KMS-11 (cell line): ENCODE data around the gene UNC5B.

ENCODE experiments used
- H2AFZ ChIP-seq: fragments of 200-600 bp; sonication (generic); 2 replicates; pipeline ENCODE4 v1.6.1; 2016; ENCODE audit warnings: antibody characterized with exemption, mixed run types, low read depth
- H3K27ac ChIP-seq: fragments of 200-600 bp; sonication (generic); 2 replicates; pipeline ENCODE4 v1.6.1; 2016; ENCODE audit warnings: mild to moderate bottlenecking, mixed run types
- H3K27me3 ChIP-seq: fragments of 200-600 bp; sonication (generic); 2 replicates; pipeline ENCODE4 v1.6.1; 2017; ENCODE audit warnings: mild to moderate bottlenecking, low read depth, mixed run types, moderate library complexity; ENCODE audit not compliant: insufficient read depth
- H3K36me3 ChIP-seq: fragments of 200-600 bp; sonication (generic); 2 replicates; pipeline ENCODE4 v1.6.1; 2017; ENCODE audit warnings: mild to moderate bottlenecking, mixed run types; ENCODE audit not compliant: insufficient read depth
- H3K4me1 ChIP-seq: fragments of 200-600 bp; sonication (generic); 2 replicates; pipeline ENCODE4 v1.6.1; 2016; ENCODE audit warnings: mild to moderate bottlenecking, low read depth, mixed run types; ENCODE audit not compliant: poor library complexity, severe bottlenecking
- H3K4me2 ChIP-seq: fragments of 200-600 bp; sonication (generic); 2 replicates; pipeline ENCODE4 v1.7.0; 2016; ENCODE audit warnings: mild to moderate bottlenecking, mixed run types
- H3K4me3 ChIP-seq: fragments of 200-600 bp; sonication (generic); IDR thresholded peaks from 2 replicates; pipeline ENCODE4 v1.6.1; 2017; ENCODE audit warnings: low read depth, low read length, mixed read lengths; ENCODE audit not compliant: insufficient read depth
- H3K79me2 ChIP-seq: fragments of 200-600 bp; sonication (generic); 2 replicates; pipeline ENCODE4 v1.6.1; 2016; ENCODE audit warnings: low read depth, mixed run types; ENCODE audit not compliant: insufficient read depth
- H3K9ac ChIP-seq: fragments of 200-600 bp; sonication (generic); 2 replicates; pipeline ENCODE4 v1.6.1; 2016; ENCODE audit warnings: mild to moderate bottlenecking, mixed run types
- H4K20me1 ChIP-seq: fragments of 200-600 bp; sonication (generic); 2 replicates; pipeline ENCODE4 v1.6.1; 2016; ENCODE audit warnings: mild to moderate bottlenecking, mixed run types; ENCODE audit not compliant: insufficient read depth
- TF ChIP-seq, protein P1 (sequence below): fragments of 200-600 bp; sonication (generic); conservative IDR thresholded peaks from 2 replicates; pipeline ENCODE4 v1.6.1; 2017; ENCODE audit warnings: low read depth, mild to moderate bottlenecking, antibody characterized with exemption, low read length, moderate library complexity, mixed read lengths

UNC5B gene

GRCh38 chr10:71312220-71312619 is 99.8 kb downstream of the UNC5B start:
- no peak overlapping the region for H3K9ac ChIP-seq
- H2AFZ ChIP-seq: no peak overlapping the region
- no peak overlapping the region for H3K4me3 ChIP-seq
- peaks cover 19% of the 10 kb centered on the region for H3K4me1 ChIP-seq
- H3K27ac ChIP-seq: no peak overlapping the region
- peaks cover 8% of the 10 kb centered on the region; the same call in 1 of the 2 replicates for H3K27me3 ChIP-seq
- TF ChIP-seq, protein P1, sequence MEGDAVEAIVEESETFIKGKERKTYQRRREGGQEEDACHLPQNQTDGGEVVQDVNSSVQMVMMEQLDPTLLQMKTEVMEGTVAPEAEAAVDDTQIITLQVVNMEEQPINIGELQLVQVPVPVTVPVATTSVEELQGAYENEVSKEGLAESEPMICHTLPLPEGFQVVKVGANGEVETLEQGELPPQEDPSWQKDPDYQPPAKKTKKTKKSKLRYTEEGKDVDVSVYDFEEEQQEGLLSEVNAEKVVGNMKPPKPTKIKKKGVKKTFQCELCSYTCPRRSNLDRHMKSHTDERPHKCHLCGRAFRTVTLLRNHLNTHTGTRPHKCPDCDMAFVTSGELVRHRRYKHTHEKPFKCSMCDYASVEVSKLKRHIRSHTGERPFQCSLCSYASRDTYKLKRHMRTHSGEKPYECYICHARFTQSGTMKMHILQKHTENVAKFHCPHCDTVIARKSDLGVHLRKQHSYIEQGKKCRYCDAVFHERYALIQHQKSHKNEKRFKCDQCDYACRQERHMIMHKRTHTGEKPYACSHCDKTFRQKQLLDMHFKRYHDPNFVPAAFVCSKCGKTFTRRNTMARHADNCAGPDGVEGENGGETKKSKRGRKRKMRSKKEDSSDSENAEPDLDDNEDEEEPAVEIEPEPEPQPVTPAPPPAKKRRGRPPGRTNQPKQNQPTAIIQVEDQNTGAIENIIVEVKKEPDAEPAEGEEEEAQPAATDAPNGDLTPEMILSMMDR: no peak
- H4K20me1 ChIP-seq: no peaks in the 10 kb centered on the region
- no peak overlapping the region for H3K4me2 ChIP-seq
- no peaks in the 10 kb centered on the region for H3K36me3 ChIP-seq
- H3K79me2 ChIP-seq: no peaks in the 10 kb centered on the region

DNA sequence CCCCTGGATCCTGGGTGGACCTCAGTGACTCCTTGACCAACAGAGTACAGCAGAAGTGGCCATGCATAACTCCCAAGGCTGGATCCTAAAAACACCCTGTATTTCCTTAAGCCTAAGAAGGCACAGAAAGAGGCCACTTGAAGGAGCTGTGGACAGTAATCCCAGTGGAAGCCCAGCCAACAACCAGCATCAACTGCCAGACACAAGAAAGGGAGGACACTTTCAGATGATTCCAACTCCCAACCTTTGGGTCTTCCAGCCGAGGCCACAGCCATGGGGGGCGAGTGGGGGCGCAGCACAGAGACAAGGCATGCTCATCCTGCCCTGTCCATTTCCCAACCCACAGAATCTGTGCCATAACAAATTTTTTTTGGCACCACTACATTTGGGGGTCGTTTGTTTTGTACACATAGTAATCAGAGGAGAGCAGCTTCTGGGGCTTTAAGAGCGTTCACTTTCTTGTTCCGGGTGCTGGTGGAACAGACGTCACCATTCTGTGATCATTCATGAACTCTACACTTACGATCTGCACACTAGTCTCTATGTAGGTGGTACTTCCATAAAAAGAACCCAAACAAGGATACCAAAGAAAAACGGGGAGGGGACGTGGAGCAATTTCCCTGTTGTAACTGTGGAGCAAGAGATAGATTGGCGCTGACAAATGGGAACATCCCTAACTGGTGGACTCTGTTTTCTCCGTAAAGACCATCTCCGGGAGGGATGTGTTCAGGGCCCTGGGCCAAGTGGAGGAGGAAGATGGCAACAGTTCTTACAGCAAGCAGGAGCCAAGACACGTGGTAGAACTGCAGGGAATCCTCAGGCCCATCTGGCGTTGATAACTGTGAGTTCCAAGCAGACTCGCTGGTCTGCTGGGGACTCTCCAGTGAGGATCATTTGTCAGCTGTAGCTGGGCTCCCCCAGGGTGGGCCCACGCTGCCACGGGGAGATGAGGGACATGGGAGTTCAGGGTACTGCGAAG is 100.7 kb downstream of the UNC5B start:
- H2AFZ ChIP-seq: no peak overlapping the region
- H3K27ac ChIP-seq: no peak overlapping the region
- H3K4me3 ChIP-seq: no peak overlapping the region
- no peaks in the 10 kb centered on the region for H3K36me3 ChIP-seq
- no peak overlapping the region for H3K9ac ChIP-seq
- TF ChIP-seq, protein P1: no peak
- H3K79me2 ChIP-seq: no peaks in the 10 kb centered on the region
- peaks cover 19% of the 10 kb centered on the region for H3K4me1 ChIP-seq
- peaks cover 8% of the 10 kb centered on the region; the same call in 1 of the 2 replicates for H3K27me3 ChIP-seq
- no peak overlapping the region for H3K4me2 ChIP-seq
- no peaks in the 10 kb centered on the region for H4K20me1 ChIP-seq

DNA sequence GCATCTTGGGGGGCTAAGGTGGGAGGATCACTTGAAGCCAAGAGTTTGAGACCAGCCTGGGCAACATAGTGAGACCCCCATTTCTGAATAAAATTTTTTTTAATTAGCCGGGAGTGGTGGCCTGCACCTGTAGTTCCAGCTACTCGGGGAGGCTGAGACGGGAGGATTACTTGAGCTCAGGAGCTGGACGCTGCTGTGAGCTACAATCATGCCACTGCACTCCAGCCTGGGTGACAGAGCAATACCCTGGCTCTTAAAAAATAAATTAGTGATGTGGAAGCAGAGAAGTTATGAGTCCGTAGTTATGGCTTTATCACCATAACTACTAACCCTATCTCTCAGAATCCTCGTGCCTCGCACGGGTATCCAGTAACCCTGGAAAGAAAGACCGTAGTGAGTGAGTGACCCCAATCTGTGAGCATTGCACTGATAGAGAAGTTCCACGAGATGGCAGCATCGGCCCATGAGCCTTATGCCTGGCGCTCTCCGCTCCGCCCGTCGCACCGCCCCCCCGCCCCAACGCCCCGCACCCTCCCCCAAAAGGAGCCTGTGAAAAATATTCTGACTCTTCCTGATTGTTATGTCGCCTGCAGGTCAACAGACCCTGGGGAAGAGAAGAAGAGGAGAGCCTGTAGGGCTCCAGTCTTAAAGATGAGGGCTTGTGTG is 101.8 kb downstream of the UNC5B start:
- Histone ChIP-seq H4K20me1 (no peaks in the 10 kb centered on the region), H3K79me2 (no peaks in the 10 kb centered on the region), H3K4me2 (peak overlapping the region; percentile 45; the same call in 1 of the 2 replicates), H3K4me3 (no peak overlapping the region), H3K9ac (no peak overlapping the region), H3K27me3 (peaks cover 8% of the 10 kb centered on the region; the same call in 1 of the 2 replicates), H3K4me1 (peaks cover 23% of the 10 kb centered on the region), H2AFZ (peak overlapping the region; percentile 67; the same call in 1 of the 2 replicates), H3K36me3 (no peaks in the 10 kb centered on the region), H3K27ac (no peak overlapping the region)
- TF ChIP-seq, protein P1: peak; percentile 70

DNA sequence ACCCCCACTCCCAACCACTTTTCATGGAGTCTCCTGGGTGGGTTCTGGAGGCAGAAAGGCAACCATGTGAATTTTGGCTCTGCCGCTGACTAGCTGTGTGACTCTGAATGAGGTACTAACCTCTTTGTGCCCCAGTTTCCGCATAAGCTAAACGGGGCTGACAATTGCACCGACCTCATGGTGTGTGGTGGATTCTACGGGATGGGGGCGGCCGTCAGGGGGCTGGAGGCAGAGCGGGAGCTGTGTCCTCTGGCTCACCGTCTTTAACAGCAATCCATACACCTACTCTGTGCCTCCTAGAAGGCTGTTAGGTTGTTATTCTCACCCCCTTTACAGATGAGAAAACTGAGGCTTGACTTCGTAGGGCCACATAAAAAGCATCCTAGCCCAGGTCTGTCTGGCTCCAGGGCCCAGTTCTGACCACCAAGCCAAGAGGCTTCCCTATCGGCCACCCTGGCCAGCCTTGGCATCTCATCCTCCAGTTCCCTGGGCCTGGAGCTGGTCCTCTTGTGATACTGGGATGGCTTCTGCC is 102.4 kb downstream of the UNC5B start:
- Histone ChIP-seq H3K79me2 (no peaks in the 10 kb centered on the region), H3K27me3 (peaks cover 8% of the 10 kb centered on the region; the same call in 1 of the 2 replicates), H3K4me2 (peak overlapping the region; percentile 45; the same call in 1 of the 2 replicates), H2AFZ (peak overlapping the region; percentile 67; the same call in 1 of the 2 replicates), H3K9ac (no peak overlapping the region), H3K4me1 (peaks cover 25% of the 10 kb centered on the region), H3K4me3 (no peak overlapping the region), H3K27ac (no peak overlapping the region), H3K36me3 (no peaks in the 10 kb centered on the region), H4K20me1 (no peaks in the 10 kb centered on the region)
- TF ChIP-seq, protein P1: no peak
